ENCODE measurements around the gene S100A2. TPM values are rescaled to one million over a fixed set of nuclear protein-coding genes. Genes with fewer than 3 reads are reported as not detected.

S100A2 gene
- total and polyA plus RNA-seq, 2 experiments from 2014 or later = 0.66 to 0.89 TPM

GRCh38 chr1:153615406-153615805, 49.8 kb upstream of the S100A2 start:
- Histone ChIP-seq H3K4me3 (no peak overlapping the region), H3K4me2 (no peak overlapping the region)
- no peak for ATAC-seq

DNA sequence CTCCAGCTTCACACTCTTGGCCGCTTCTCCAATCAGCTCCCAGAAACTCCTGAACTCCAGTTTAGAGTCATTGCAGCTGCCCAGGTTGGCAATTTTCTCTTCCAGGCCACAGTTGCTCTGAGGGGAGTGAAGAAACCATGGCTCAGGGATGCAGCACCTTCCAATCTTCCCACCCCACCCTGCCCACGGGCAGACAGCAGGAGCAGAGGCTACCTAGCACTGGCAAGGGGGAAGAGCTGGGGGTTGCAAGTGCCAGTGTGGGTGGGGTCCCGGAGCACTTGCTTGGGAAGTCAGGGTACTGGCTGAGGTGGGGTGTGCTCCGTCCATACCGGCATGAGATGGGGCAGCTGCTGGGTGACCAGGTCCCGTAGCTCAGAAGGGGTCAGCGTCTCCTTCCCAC, 49.3 kb upstream of the S100A2 start:
- peaks cover 14% of the 10 kb centered on the region for H3K27me3 Mint-ChIP-seq (ENCODE audit: insufficient read depth, low read depth, poor library complexity)
- TF ChIP-seq EZH2phosphoT487 (IDR thresholded peaks at IDR 0.05; ENCODE audit: unreplicated experiment) = no peak
- TF ChIP-seq EZH2 (IDR thresholded peaks at IDR 0.05; ENCODE audit: low read depth, unreplicated experiment) = no peak
- TF ChIP-seq, protein P1, sequence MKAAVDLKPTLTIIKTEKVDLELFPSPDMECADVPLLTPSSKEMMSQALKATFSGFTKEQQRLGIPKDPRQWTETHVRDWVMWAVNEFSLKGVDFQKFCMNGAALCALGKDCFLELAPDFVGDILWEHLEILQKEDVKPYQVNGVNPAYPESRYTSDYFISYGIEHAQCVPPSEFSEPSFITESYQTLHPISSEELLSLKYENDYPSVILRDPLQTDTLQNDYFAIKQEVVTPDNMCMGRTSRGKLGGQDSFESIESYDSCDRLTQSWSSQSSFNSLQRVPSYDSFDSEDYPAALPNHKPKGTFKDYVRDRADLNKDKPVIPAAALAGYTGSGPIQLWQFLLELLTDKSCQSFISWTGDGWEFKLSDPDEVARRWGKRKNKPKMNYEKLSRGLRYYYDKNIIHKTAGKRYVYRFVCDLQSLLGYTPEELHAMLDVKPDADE (IDR thresholded peaks at IDR 0.05) = no peak
- TF ChIP-seq, protein P2, sequence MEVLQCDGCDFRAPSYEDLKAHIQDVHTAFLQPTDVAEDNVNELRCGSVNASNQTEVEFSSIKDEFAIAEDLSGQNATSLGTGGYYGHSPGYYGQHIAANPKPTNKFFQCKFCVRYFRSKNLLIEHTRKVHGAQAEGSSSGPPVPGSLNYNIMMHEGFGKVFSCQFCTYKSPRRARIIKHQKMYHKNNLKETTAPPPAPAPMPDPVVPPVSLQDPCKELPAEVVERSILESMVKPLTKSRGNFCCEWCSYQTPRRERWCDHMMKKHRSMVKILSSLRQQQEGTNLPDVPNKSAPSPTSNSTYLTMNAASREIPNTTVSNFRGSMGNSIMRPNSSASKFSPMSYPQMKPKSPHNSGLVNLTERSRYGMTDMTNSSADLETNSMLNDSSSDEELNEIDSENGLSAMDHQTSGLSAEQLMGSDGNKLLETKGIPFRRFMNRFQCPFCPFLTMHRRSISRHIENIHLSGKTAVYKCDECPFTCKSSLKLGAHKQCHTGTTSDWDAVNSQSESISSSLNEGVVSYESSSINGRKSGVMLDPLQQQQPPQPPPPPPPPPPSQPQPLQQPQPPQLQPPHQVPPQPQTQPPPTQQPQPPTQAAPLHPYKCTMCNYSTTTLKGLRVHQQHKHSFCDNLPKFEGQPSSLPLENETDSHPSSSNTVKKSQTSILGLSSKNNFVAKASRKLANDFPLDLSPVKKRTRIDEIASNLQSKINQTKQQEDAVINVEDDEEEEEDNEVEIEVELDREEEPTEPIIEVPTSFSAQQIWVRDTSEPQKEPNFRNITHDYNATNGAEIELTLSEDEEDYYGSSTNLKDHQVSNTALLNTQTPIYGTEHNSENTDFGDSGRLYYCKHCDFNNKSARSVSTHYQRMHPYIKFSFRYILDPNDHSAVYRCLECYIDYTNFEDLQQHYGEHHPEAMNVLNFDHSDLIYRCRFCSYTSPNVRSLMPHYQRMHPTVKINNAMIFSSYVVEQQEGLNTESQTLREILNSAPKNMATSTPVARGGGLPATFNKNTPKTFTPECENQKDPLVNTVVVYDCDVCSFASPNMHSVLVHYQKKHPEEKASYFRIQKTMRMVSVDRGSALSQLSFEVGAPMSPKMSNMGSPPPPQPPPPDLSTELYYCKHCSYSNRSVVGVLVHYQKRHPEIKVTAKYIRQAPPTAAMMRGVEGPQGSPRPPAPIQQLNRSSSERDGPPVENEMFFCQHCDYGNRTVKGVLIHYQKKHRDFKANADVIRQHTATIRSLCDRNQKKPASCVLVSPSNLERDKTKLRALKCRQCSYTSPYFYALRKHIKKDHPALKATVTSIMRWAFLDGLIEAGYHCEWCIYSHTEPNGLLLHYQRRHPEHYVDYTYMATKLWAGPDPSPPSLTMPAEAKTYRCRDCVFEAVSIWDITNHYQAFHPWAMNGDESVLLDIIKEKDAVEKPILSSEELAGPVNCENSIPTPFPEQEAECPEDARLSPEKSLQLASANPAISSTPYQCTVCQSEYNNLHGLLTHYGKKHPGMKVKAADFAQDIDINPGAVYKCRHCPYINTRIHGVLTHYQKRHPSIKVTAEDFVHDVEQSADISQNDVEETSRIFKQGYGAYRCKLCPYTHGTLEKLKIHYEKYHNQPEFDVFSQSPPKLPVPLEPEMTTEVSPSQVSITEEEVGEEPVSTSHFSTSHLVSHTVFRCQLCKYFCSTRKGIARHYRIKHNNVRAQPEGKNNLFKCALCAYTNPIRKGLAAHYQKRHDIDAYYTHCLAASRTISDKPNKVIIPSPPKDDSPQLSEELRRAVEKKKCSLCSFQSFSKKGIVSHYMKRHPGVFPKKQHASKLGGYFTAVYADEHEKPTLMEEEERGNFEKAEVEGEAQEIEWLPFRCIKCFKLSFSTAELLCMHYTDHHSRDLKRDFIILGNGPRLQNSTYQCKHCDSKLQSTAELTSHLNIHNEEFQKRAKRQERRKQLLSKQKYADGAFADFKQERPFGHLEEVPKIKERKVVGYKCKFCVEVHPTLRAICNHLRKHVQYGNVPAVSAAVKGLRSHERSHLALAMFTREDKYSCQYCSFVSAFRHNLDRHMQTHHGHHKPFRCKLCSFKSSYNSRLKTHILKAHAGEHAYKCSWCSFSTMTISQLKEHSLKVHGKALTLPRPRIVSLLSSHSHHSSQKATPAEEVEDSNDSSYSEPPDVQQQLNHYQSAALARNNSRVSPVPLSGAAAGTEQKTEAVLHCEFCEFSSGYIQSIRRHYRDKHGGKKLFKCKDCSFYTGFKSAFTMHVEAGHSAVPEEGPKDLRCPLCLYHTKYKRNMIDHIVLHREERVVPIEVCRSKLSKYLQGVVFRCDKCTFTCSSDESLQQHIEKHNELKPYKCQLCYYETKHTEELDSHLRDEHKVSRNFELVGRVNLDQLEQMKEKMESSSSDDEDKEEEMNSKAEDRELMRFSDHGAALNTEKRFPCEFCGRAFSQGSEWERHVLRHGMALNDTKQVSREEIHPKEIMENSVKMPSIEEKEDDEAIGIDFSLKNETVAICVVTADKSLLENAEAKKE (CRISPR knock-in tag; IDR thresholded peaks at IDR 0.05) = no peak
- no peak for TF ChIP-seq NANOG (IDR thresholded peaks at IDR 0.05; ENCODE audit: borderline replicate concordance)

More at GRCh38 chr1:153615406-153615805, 49.8 kb upstream of the S100A2 start:
- no peaks in the 10 kb centered on the region for H3F3A ChIP-seq (replicated peaks; ENCODE audit: low read depth)
- no peaks in the 10 kb centered on the region for H3K27me3 ChIP-seq (ENCODE audit: insufficient read depth)
- H3K36me3 ChIP-seq (ENCODE audit: insufficient read depth) = no peaks in the 10 kb centered on the region
- DNase-seq (ENCODE audit: low spot score) = no peak
- peaks cover 11% of the 10 kb centered on the region for H3K36me3 Mint-ChIP-seq (ENCODE audit: low read depth)
- no peak overlapping the region for H3K27ac Mint-ChIP-seq
- no peak for TF ChIP-seq CREB1 (CRISPR knock-in tag; IDR thresholded peaks at IDR 0.05; ENCODE audit: low read depth)
- TF ChIP-seq, protein P1 (IDR thresholded peaks at IDR 0.05) = no peak
- no peak for TF ChIP-seq CTCF (conservative IDR thresholded peaks at IDR 0.05; ENCODE audit: low read depth in 2 of 2)
- no peak for TF ChIP-seq ZNF114 (CRISPR knock-in tag; IDR thresholded peaks at IDR 0.05)
- no peak overlapping the region for H3K4me3 Mint-ChIP-seq
- H3K27ac ChIP-seq (ENCODE audit: low read depth) = no peak overlapping the region
- H3K79me2 ChIP-seq (replicated peaks; ENCODE audit: insufficient read depth) = no peaks in the 10 kb centered on the region
- peaks cover 10% of the 10 kb centered on the region; the same call in 1 of the 2 replicates for H3K4me1 ChIP-seq (ENCODE audit: insufficient read depth)
- no peaks in the 10 kb centered on the region for H4K20me1 ChIP-seq (replicated peaks; ENCODE audit: insufficient read depth)
- H2AFZ ChIP-seq = no peak overlapping the region
- no peaks in the 10 kb centered on the region for H3K9me3 Mint-ChIP-seq
- peaks cover 37% of the 10 kb centered on the region for H3K4me1 Mint-ChIP-seq
- peaks cover 14% of the 10 kb centered on the region for H3K27me3 Mint-ChIP-seq (ENCODE audit: insufficient read depth, low read depth, poor library complexity)
- no peaks in the 10 kb centered on the region for H3K9me2 ChIP-seq (ENCODE audit: insufficient read depth)

More for the DNA sequence above, 49.3 kb upstream of the S100A2 start:
- Mint-ChIP-seq H3K36me3 (ENCODE audit: low read depth) (peaks cover 11% of the 10 kb centered on the region; the same call in 2 of the 3 replicates), H3K27ac (no peak overlapping the region), H3K4me1 (peaks cover 38% of the 10 kb centered on the region), H3K4me3 (no peak overlapping the region), H3K9me3 (no peaks in the 10 kb centered on the region)
- Histone ChIP-seq H3K9me2 (ENCODE audit: insufficient read depth) (no peaks in the 10 kb centered on the region), H3K36me3 (ENCODE audit: insufficient read depth) (no peaks in the 10 kb centered on the region), H3K27ac (ENCODE audit: low read depth) (no peak overlapping the region), H3K4me1 (ENCODE audit: insufficient read depth) (peaks cover 11% of the 10 kb centered on the region), H3K4me2 (no peak overlapping the region), H2AFZ (no peak overlapping the region), H3F3A (replicated peaks; ENCODE audit: low read depth) (no peaks in the 10 kb centered on the region), H3K4me3 (no peak overlapping the region), H3K27me3 (ENCODE audit: insufficient read depth) (no peaks in the 10 kb centered on the region), H3K79me2 (replicated peaks; ENCODE audit: insufficient read depth) (no peaks in the 10 kb centered on the region), H4K20me1 (replicated peaks; ENCODE audit: insufficient read depth) (no peaks in the 10 kb centered on the region)
- DNase-seq (ENCODE audit: low spot score) = no peak
- no peak for ATAC-seq

Data from GM23338 (cell line).